Mucosa of descending colon (tissue), 3 donors: ENCODE data around the gene GOLGA6L2. TPM values are rescaled to one million over a fixed set of nuclear protein-coding genes. Genes with fewer than 3 reads are reported as not detected.

Source experiments
- ATAC-seq: fragments of 200-7000 bp; cut with Tn5 transposase; one replicate; pipeline ENCODE4 v1.9.1; 2020; ENCODE audit warnings: mild to moderate bottlenecking, moderate library complexity
- DNase-seq, 3 donors: peaks; one replicate each; pipeline ENCODE4 v3.0.0-alpha.2; 2020
- H3K36me3 ChIP-seq: fragments of 200-600 bp; one replicate; pipeline ENCODE4 v1.8.0; 2021; ENCODE audit warnings: low read depth, mild to moderate bottlenecking
- H3K4me1 ChIP-seq: fragments of 200-600 bp; one replicate; pipeline ENCODE4 v1.8.0; 2021; ENCODE audit warnings: low read depth, mild to moderate bottlenecking
- H3K4me3 ChIP-seq: fragments of 200-600 bp; one replicate; pipeline ENCODE4 v1.8.0; 2021; ENCODE audit warnings: mild to moderate bottlenecking
- H3K9me3 ChIP-seq: fragments of 200-600 bp; one replicate; pipeline ENCODE4 v1.8.0; 2021; ENCODE audit warnings: mild to moderate bottlenecking
- CTCF ChIP-seq: fragments of 200-600 bp; IDR thresholded peaks from one replicate; pipeline ENCODE4 v1.8.0; 2022; ENCODE audit warnings: antibody characterized with exemption, mild to moderate bottlenecking
- intact Hi-C, 2 donors: fragments of 100-400 bp; cut with DNase I in 1 of 2; cut with micrococcal nuclease in 1 of 2; formaldehyde crosslinking; loops; one replicate each; pipeline versions ENCODE4 v1.11.0 to v1.11.1; 2022; cut with DNase I, micrococcal nuclease
- long read RNA-seq, 2 donors: library from polyadenylated mRNA; unstranded; transcript quantifications; one replicate each; pipeline ENCODE4 v2.0.0, GENCODE V29; 2019 to 2021
- total RNA-seq, 3 donors: library from RNA; stranded (reverse); fragmentation: NEBNext Ultra II Directional in 2 of 3; extraction: Animal tissue kit (Norgen Biotek cat#: 25700) in 2 of 3; gene quantifications; one replicate each; pipeline versions ENCODE4 v1.2.1 to v1.2.4, GENCODE V29; 2021 to 2023
- donor health status: DM: no; HTN: no; CAD: no; lungs with moderate emphysema.
- donor health status: DM: no; HTN: no; CAD: no.
- donor health status: DM: no; HTN: yes; CAD: no.

Gene GOLGA6L2
- total RNA-seq = not detected
- long read RNA-seq, donor 1 = 0 reads
- long read RNA-seq, donor 2 = 0 reads

GRCh38 chr15:23447107-23447500, at the start of gene GOLGA6L2:
Gene GOLGA6L2, minus strand, starts transcription at chr15:23447243. Its CDS starts 62 bp downstream, at chr15:23447181.
- Histone ChIP-seq H3K4me3 (no peak within 1 kb of the TSS), H3K4me1 (no peaks in the 10 kb centered on the region), H3K9me3 (no peaks in the 10 kb centered on the region), H3K36me3 (no peaks in the 10 kb centered on the region)
- ATAC-seq (no peak), DNase-seq (no peak)
- no peak for TF ChIP-seq CTCF
- intact Hi-C loops = no loop called here

- no peak for DNase-seq
- TF ChIP-seq CTCF = no peak
- H3K4me1 ChIP-seq = no peaks in the 10 kb centered on the region
- no peaks in the 10 kb centered on the region for H3K9me3 ChIP-seq
- no peaks in the 10 kb centered on the region for H3K36me3 ChIP-seq
- intact Hi-C loops = no loop called here
- no peak for ATAC-seq
- no peak overlapping the region for H3K4me3 ChIP-seq
Observed at GRCh38 chr15:23484870-23485269, 37.8 kb upstream of the GOLGA6L2 start.

- no peaks in the 10 kb centered on the region for H3K4me1 ChIP-seq
- DNase-seq = no peak
- H3K9me3 ChIP-seq = no peaks in the 10 kb centered on the region
- H3K36me3 ChIP-seq = no peaks in the 10 kb centered on the region
- H3K4me3 ChIP-seq = no peak overlapping the region
- no peak for ATAC-seq
- no peak for TF ChIP-seq CTCF
- intact Hi-C loops = no loop called here
Observed at GRCh38 chr15:23483821-23484299, 36.8 kb upstream of the GOLGA6L2 start.

GRCh38 chr15:23482764-23483489, 35.9 kb upstream of the GOLGA6L2 start:
- DNase-seq (no peak), ATAC-seq (no peak)
- Histone ChIP-seq H3K9me3 (no peaks in the 10 kb centered on the region), H3K36me3 (no peaks in the 10 kb centered on the region), H3K4me1 (no peaks in the 10 kb centered on the region), H3K4me3 (no peak overlapping the region)
- no peak for TF ChIP-seq CTCF
- intact Hi-C loops = no loop called here

- no peak overlapping the region for H3K4me3 ChIP-seq
- H3K9me3 ChIP-seq = no peaks in the 10 kb centered on the region
- DNase-seq (no peak), ATAC-seq (no peak)
- no peak for TF ChIP-seq CTCF
- no peaks in the 10 kb centered on the region for H3K4me1 ChIP-seq
- no peaks in the 10 kb centered on the region for H3K36me3 ChIP-seq
- intact Hi-C loops = no loop called here
Observed at GRCh38 chr15:23482228-23482627, 35.2 kb upstream of the GOLGA6L2 start.
